ENCODE measurements around the gene GNAZ. TPM values are rescaled to one million over a fixed set of nuclear protein-coding genes. Genes with fewer than 3 reads are reported as not detected.

The GNAZ gene
- total RNA-seq, 1 experiment from 2014 or later, result 5.0 TPM

- Histone ChIP-seq H3K79me2 (ENCODE audit: insufficient read depth, low read length) (no peaks in the 10 kb centered on the region), H2BK120ac (ENCODE audit: low read depth, low read length, poor library complexity, severe bottlenecking) (no peak overlapping the region)
These were observed 27.9 kb downstream of the GNAZ start for GRCh38 chr22:23098230-23098705.

More at GRCh38 chr22:23098230-23098705, 27.9 kb downstream of the GNAZ start:
- TF ChIP-seq CTCF (conservative IDR thresholded peaks at IDR 0.05), result no peak
- no peak overlapping the region for H4K5ac ChIP-seq (ENCODE audit: insufficient read length, low read depth, low read length)
- no peaks in the 10 kb centered on the region for H3K79me1 ChIP-seq (ENCODE audit: insufficient read depth, low read depth, low read length, poor library complexity, severe bottlenecking)
- no peak overlapping the region for H3K23ac ChIP-seq (ENCODE audit: insufficient read length, low read depth, low read length)
- no peak overlapping the region for H3K4me3 Mint-ChIP-seq
- H3K56ac ChIP-seq (ENCODE audit: insufficient read length, low read depth, low read length), result no peak overlapping the region
- H4K8ac ChIP-seq (replicated peaks; ENCODE audit: insufficient read length, low read depth, low read length), result no peak overlapping the region
- H3K27me3 Mint-ChIP-seq (ENCODE audit: low read depth), result peaks cover 5% of the 10 kb centered on the region
- peaks cover 2% of the 10 kb centered on the region for H4K20me1 ChIP-seq (ENCODE audit: control insufficient read depth, insufficient read depth, insufficient read length)
- H3K4me1 ChIP-seq (ENCODE audit: insufficient read depth, low read length), result no peaks in the 10 kb centered on the region
- no peaks in the 10 kb centered on the region for H3K23me2 ChIP-seq (ENCODE audit: insufficient read length, low read depth, low read length, poor library complexity, severe bottlenecking)
- no peaks in the 10 kb centered on the region for H3K9me3 Mint-ChIP-seq
- no peak overlapping the region for H2BK5ac ChIP-seq (ENCODE audit: insufficient read length, low read length)
- no peak overlapping the region for H3K9ac ChIP-seq (ENCODE audit: extremely low read depth, insufficient read length, low read length)
- no peak for DNase-seq
- H4K91ac ChIP-seq (ENCODE audit: insufficient read length, low read depth, low read length), result no peak overlapping the region
- H2BK20ac ChIP-seq (ENCODE audit: low read depth, low read length, poor library complexity, severe bottlenecking), result no peak overlapping the region
- H3K4me2 ChIP-seq (ENCODE audit: insufficient read depth, insufficient read length, low read length), result no peak overlapping the region
- H3K14ac ChIP-seq (ENCODE audit: insufficient read depth, low read length), result no peak overlapping the region; the same call in 1 of the 2 replicates
- H2BK15ac ChIP-seq (ENCODE audit: low read depth, low read length), result no peak overlapping the region
- no peaks in the 10 kb centered on the region for H3K9me3 ChIP-seq (ENCODE audit: control insufficient read depth, low read depth, low read length)
- H3K27me3 ChIP-seq (ENCODE audit: insufficient read depth, low read length), result no peaks in the 10 kb centered on the region
- peaks cover 0 to 9% of the 10 kb centered on the region in 2 experiments; a peak in 2 of 4 replicates for H3K4me1 Mint-ChIP-seq
- no peak overlapping the region for H3K18ac ChIP-seq (ENCODE audit: insufficient read length, low read depth, low read length)
- H2AK5ac ChIP-seq (ENCODE audit: insufficient read length, low read length), result no peak overlapping the region
- no peak overlapping the region for H2BK12ac ChIP-seq (ENCODE audit: insufficient read length, low read depth, low read length)
- H3T11ph ChIP-seq (ENCODE audit: low read length), result no peak overlapping the region
- no peak overlapping the region for H3K4ac ChIP-seq (ENCODE audit: low read depth, low read length)
- H2AFZ ChIP-seq (ENCODE audit: low read length), result no peak overlapping the region
- H3K27ac ChIP-seq (ENCODE audit: insufficient read length, low read depth, low read length), result no peak overlapping the region
- H3K27ac Mint-ChIP-seq, result peak overlapping the region in 1 of 3 experiments; percentile 73; a peak in 1 of 7 replicates
- no CpG with 5 or more reads among the region's 5 CpGs for WGBS (ENCODE audit: extremely low coverage, insufficient read length, low lambda C conversion rate)
- H3K36me3 Mint-ChIP-seq (ENCODE audit: insufficient read depth in 1 of 3, low read depth in 3 of 3), result peaks cover 0 to 13% (median 4%) of the 10 kb centered on the region in 3 experiments; a peak in 3 of 7 replicates
